ENCODE data around the gene TCF7L1.

TCF7L1 gene

GRCh38 chr2:85183479-85183878, 50.3 kb downstream of the TCF7L1 start:
- TF ChIP-seq REST (IDR thresholded peaks at IDR 0.05; ENCODE audit: low read depth) = no peak
- TF ChIP-seq MAX (IDR thresholded peaks at IDR 0.05) = no peak
- no peak for TF ChIP-seq EP300 (IDR thresholded peaks at IDR 0.05; ENCODE audit: borderline replicate concordance)
- no peak for TF ChIP-seq TAF1 (IDR thresholded peaks at IDR 0.05; ENCODE audit: low read depth)
- TF ChIP-seq CEBPB (IDR thresholded peaks at IDR 0.05) = no peak
- TF ChIP-seq YY1 (IDR thresholded peaks at IDR 0.05; ENCODE audit: low read depth) = no peak
- TF ChIP-seq EGR1 (IDR thresholded peaks at IDR 0.05) = no peak
- no peak for TF ChIP-seq NFIC (IDR thresholded peaks at IDR 0.05)
- no peak for TF ChIP-seq FOXM1 (IDR thresholded peaks at IDR 0.05; ENCODE audit: borderline replicate concordance, low read depth)

DNA sequence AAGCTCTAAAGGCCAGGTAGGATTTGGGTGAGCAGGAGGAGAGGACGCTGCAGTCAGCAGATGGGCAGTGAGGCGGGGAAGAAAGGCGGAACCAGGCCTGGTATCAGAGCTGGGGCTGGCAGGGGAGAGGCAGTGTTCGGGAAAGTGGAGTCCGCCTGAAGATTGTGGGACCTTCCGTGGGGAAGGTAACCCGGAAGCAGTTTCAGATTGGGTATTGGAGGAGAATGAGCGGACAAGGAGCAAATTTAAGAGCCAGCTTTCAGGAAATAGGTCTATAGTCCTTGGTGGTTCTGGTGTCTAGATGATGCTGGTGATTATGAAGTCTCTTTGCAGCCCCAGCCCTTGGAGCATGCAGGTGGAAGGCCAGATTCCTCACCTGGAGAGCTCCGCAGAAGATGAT, 51.0 kb downstream of the TCF7L1 start:
- TF ChIP-seq YY1 (IDR thresholded peaks at IDR 0.05; ENCODE audit: low read depth) = no peak

GRCh38 chr2:85184990-85185389, 51.8 kb downstream of the TCF7L1 start:
- TF ChIP-seq FOXM1 (IDR thresholded peaks at IDR 0.05; ENCODE audit: borderline replicate concordance, low read depth) = no peak
- TF ChIP-seq CEBPB (IDR thresholded peaks at IDR 0.05) = no peak
- TF ChIP-seq ZBTB7A (IDR thresholded peaks at IDR 0.05; ENCODE audit: low read depth) = no peak
- TF ChIP-seq MAX (IDR thresholded peaks at IDR 0.05) = no peak
- TF ChIP-seq RAD21 (IDR thresholded peaks at IDR 0.05; ENCODE audit: low read depth) = no peak
- no peak for TF ChIP-seq TCF12 (IDR thresholded peaks at IDR 0.05; ENCODE audit: low read depth)
- TF ChIP-seq, protein P1, sequence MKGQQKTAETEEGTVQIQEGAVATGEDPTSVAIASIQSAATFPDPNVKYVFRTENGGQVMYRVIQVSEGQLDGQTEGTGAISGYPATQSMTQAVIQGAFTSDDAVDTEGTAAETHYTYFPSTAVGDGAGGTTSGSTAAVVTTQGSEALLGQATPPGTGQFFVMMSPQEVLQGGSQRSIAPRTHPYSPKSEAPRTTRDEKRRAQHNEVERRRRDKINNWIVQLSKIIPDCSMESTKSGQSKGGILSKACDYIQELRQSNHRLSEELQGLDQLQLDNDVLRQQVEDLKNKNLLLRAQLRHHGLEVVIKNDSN (IDR thresholded peaks at IDR 0.05) = no peak
- TF ChIP-seq YY1 (IDR thresholded peaks at IDR 0.05; ENCODE audit: low read depth) = no peak
- TF ChIP-seq EP300 (IDR thresholded peaks at IDR 0.05; ENCODE audit: borderline replicate concordance) = no peak
- TF ChIP-seq TEAD4 (IDR thresholded peaks at IDR 0.05) = no peak
- TF ChIP-seq NFIC (IDR thresholded peaks at IDR 0.05) = no peak
- TF ChIP-seq REST (IDR thresholded peaks at IDR 0.05; ENCODE audit: low read depth) = no peak
- no peak for TF ChIP-seq TAF1 (IDR thresholded peaks at IDR 0.05; ENCODE audit: low read depth)
- TF ChIP-seq CREB1 (IDR thresholded peaks at IDR 0.05; ENCODE audit: low read depth) = no peak
- TF ChIP-seq EGR1 (IDR thresholded peaks at IDR 0.05) = no peak

DNA sequence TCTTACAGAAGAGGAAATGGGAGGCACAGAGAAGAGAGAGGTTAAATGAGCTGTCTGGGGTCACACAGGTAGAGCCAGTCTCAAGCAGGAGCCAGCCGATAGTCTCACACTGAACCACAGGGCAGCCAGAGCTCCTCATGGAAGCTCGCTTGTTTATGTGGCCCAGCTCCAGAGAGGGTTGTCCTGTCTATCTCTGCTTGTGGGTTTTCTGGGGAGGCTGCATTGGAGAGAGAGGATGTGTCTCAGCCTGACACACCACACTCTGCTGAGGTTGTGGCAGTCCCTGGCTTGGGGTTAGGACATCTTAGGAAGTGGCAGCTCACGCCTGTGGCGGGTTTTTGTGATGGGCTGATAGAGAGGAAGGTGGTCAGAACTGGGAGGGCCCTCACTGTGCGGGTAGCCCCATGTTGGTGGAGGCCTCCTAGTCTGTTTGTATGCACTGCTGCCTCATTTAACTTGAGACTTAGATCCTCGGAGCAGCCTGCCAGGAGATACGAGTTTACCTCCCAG, 52.3 kb downstream of the TCF7L1 start:
- TF ChIP-seq RAD21 (IDR thresholded peaks at IDR 0.05; ENCODE audit: low read depth) (no peak), TAF1 (IDR thresholded peaks at IDR 0.05; ENCODE audit: low read depth) (no peak), MAX (IDR thresholded peaks at IDR 0.05) (no peak), REST (IDR thresholded peaks at IDR 0.05; ENCODE audit: low read depth) (no peak), TEAD4 (IDR thresholded peaks at IDR 0.05) (no peak), EP300 (IDR thresholded peaks at IDR 0.05; ENCODE audit: borderline replicate concordance) (no peak), NFIC (IDR thresholded peaks at IDR 0.05) (no peak), CREB1 (IDR thresholded peaks at IDR 0.05; ENCODE audit: low read depth) (no peak), YY1 (IDR thresholded peaks at IDR 0.05; ENCODE audit: low read depth) (no peak)

DNA sequence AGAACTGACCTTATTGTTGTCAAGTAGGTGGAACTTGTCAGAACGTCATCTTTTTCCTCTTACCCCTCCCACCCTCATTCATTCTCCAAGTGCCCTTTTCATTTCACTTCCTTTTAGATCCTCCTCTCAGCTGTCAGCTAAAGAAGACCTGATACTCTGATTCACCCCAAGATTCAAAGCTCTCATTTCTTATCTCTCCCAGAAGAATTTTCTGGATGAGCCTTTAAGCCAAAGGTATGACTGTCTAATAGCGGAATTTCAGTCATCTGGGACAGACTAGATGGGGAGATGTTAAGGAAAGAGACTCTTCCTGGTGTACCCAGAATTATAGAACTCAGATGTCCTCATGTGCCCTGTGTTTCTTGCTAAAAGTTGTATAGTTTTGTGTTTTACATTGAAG, 53.9 kb downstream of the TCF7L1 start:
- TF ChIP-seq MAX (IDR thresholded peaks at IDR 0.05) (no peak), TEAD4 (IDR thresholded peaks at IDR 0.05) (no peak), FOXM1 (IDR thresholded peaks at IDR 0.05; ENCODE audit: borderline replicate concordance, low read depth) (no peak), TCF12 (IDR thresholded peaks at IDR 0.05; ENCODE audit: low read depth) (no peak), CEBPB (IDR thresholded peaks at IDR 0.05) (no peak), REST (IDR thresholded peaks at IDR 0.05; ENCODE audit: low read depth) (no peak), EGR1 (IDR thresholded peaks at IDR 0.05) (no peak), CREB1 (IDR thresholded peaks at IDR 0.05; ENCODE audit: low read depth) (no peak), ZBTB7A (IDR thresholded peaks at IDR 0.05; ENCODE audit: low read depth) (no peak), RAD21 (IDR thresholded peaks at IDR 0.05; ENCODE audit: low read depth) (no peak), NFIC (IDR thresholded peaks at IDR 0.05) (no peak), TAF1 (IDR thresholded peaks at IDR 0.05; ENCODE audit: low read depth) (no peak)
- TF ChIP-seq, protein P1 (IDR thresholded peaks at IDR 0.05) = no peak
